Peyer's patch (tissue), 4 donors: ENCODE measurements around the gene ARMC9.

Experiments
- CTCF ChIP-seq, 6 experiments: fragments of 450-650 bp in 4 of 6; fragments of 200-600 bp in 2 of 6; sonication (generic) in 1 of 6; IDR thresholded peaks; one replicate each; pipeline ENCODE4 v1.5.1; 2017 to 2019; ENCODE audit warnings: antibody characterized with exemption in 6 of 6, mild to moderate bottlenecking in 3 of 6, moderate library complexity in 1 of 6
- POLR2A ChIP-seq, 2 donors: fragments of 450-650 bp; IDR thresholded peaks; one replicate each; pipeline ENCODE4 v1.5.1; 2017; ENCODE audit warnings: antibody characterized with exemption in 2 of 2, mild to moderate bottlenecking in 2 of 2, moderate library complexity in 2 of 2

- TF ChIP-seq CTCF (IDR thresholded peaks at IDR 0.05) (no peak), POLR2A (IDR thresholded peaks at IDR 0.05) (no peak)
Measured at GRCh38 chr2:231228223-231228622, 29.8 kb downstream of the ARMC9 start.
